ENCODE measurements around the gene GINS1. TPM values are rescaled to one million over a fixed set of nuclear protein-coding genes. Genes with fewer than 3 reads are reported as not detected.

Gene GINS1
- total and polyA plus RNA-seq, 4 donors, result 0.17 to 11.4 (median 0.48) TPM

- Histone ChIP-seq H3K9ac (ENCODE audit: low read depth in 1 of 2, low read length in 2 of 2) (no peak overlapping the region), H3K9me3 (ENCODE audit: control insufficient read depth in 4 of 4, low read length in 3 of 4) (no peaks in the 10 kb centered on the region), H3K27ac (ENCODE audit: low read depth in 1 of 2, low read length in 2 of 2) (no peak overlapping the region), H3K27me3 (ENCODE audit: control insufficient read depth in 4 of 4, insufficient read depth in 4 of 4, low read length in 3 of 4) (no peaks in the 10 kb centered on the region), H3K4me3 (ENCODE audit: low read depth in 1 of 3, low read length in 3 of 3) (no peak overlapping the region), H3K36me3 (ENCODE audit: control insufficient read depth in 4 of 4, insufficient read depth in 3 of 4, low read depth in 1 of 4, low read length in 3 of 4) (peaks cover 3 to 33% (median 15%) of the 10 kb centered on the region in 4 donors), H3K4me1 (ENCODE audit: control insufficient read depth in 4 of 4, insufficient read depth in 4 of 4, low read length in 3 of 4) (no peaks in the 10 kb centered on the region)
- TF ChIP-seq JUND (IDR thresholded peaks at IDR 0.05) (no peak), FOXA1 (IDR thresholded peaks at IDR 0.05) (no peak), REST (IDR thresholded peaks at IDR 0.05) (no peak), HNF4A (conservative IDR thresholded peaks at IDR 0.05) (no peak), GABPA (IDR thresholded peaks at IDR 0.05 in 1 of 2, conservative IDR thresholded peaks at IDR 0.05 in 1 of 2) (no peak), YY1 (IDR thresholded peaks at IDR 0.05) (no peak), ATF3 (IDR thresholded peaks at IDR 0.05) (no peak), NR2F2 (IDR thresholded peaks at IDR 0.05) (no peak), HNF4G (IDR thresholded peaks at IDR 0.05) (no peak), RXRA (IDR thresholded peaks at IDR 0.05) (no peak), MAX (IDR thresholded peaks at IDR 0.05) (no peak), TAF1 (conservative IDR thresholded peaks at IDR 0.05) (no peak), RAD21 (IDR thresholded peaks at IDR 0.05) (no peak)
- TF ChIP-seq, protein P1, sequence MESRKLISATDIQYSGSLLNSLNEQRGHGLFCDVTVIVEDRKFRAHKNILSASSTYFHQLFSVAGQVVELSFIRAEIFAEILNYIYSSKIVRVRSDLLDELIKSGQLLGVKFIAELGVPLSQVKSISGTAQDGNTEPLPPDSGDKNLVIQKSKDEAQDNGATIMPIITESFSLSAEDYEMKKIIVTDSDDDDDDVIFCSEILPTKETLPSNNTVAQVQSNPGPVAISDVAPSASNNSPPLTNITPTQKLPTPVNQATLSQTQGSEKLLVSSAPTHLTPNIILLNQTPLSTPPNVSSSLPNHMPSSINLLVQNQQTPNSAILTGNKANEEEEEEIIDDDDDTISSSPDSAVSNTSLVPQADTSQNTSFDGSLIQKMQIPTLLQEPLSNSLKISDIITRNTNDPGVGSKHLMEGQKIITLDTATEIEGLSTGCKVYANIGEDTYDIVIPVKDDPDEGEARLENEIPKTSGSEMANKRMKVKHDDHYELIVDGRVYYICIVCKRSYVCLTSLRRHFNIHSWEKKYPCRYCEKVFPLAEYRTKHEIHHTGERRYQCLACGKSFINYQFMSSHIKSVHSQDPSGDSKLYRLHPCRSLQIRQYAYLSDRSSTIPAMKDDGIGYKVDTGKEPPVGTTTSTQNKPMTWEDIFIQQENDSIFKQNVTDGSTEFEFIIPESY (IDR thresholded peaks at IDR 0.05), result no peak
- DNase-seq (ENCODE audit: low spot score), result no peak
- WGBS, result 91% methylated on average over 6 of the region's 6 CpGs
Observed at GRCh38 chr20:25452333-25452732, 44.9 kb downstream of the GINS1 start.

DNA sequence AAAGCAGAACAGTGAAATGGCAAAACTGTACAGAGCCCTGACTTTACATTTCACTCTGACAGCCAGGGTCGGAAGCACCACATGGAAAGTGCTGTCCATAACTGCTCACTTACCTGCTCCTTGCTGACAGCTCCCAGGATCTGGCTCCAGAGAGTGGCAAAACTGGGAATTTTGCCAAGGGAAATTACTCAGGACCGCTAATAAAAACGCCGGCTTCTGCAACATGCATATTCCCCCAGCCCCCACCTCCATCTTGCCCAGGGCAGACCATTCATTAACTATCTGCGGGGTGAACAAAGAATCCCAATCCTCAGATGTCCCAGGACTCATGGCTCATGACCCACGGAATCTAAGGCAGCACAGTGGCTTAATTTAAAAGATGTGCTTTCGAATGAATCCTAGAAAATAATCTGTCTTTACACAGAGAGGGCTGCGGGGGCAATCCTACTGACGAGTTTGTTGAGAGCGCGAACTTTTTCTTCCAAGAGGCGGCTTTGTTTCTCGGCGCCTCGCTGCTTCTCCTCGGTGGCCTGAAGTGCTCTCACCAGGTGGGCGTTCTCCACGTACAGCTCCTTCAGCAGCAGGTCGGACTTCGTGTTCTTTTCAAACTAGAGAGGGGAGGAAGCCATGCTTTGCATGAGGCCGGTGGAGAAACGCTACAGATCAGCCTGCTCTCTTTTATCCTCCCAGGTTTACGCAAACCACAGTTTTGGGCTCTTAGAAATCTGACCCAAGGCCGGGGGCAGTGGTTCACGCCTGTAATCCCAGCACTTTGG lies 45.8 kb downstream of the GINS1 start:
- H3K36me3 ChIP-seq (ENCODE audit: control insufficient read depth in 4 of 4, insufficient read depth in 3 of 4, low read depth in 1 of 4, low read length in 3 of 4), result peaks cover 3 to 40% (median 15%) of the 10 kb centered on the region in 4 donors
- 91% methylated on average over 25 of the region's 25 CpGs for WGBS
- no peak for DNase-seq (ENCODE audit: low spot score)
- TF ChIP-seq NR2F2 (IDR thresholded peaks at IDR 0.05) (no peak), TAF1 (conservative IDR thresholded peaks at IDR 0.05) (no peak), SP1 (IDR thresholded peaks at IDR 0.05) (no peak), RXRA (IDR thresholded peaks at IDR 0.05) (no peak), ATF3 (IDR thresholded peaks at IDR 0.05) (no peak)
- no peaks in the 10 kb centered on the region for H3K4me1 ChIP-seq (ENCODE audit: control insufficient read depth in 4 of 4, insufficient read depth in 4 of 4, low read length in 3 of 4)
- no peak overlapping the region for H3K27ac ChIP-seq (ENCODE audit: low read depth in 1 of 2, low read length in 2 of 2)
- no peaks in the 10 kb centered on the region for H3K9me3 ChIP-seq (ENCODE audit: control insufficient read depth in 4 of 4, low read length in 3 of 4)
- H3K27me3 ChIP-seq (ENCODE audit: control insufficient read depth in 4 of 4, insufficient read depth in 4 of 4, low read length in 3 of 4), result no peaks in the 10 kb centered on the region
- H3K4me3 ChIP-seq (ENCODE audit: low read depth in 1 of 3, low read length in 3 of 3), result no peak overlapping the region
- no peak overlapping the region for H3K9ac ChIP-seq (ENCODE audit: low read depth in 1 of 2, low read length in 2 of 2)
